ENCODE data around the gene RPL36.
"Not testable (repeated sequence)": the region's sequence is repeated elsewhere in the genome, so short reads cannot be mapped to it uniquely, and the experiment has no call there.

Gene RPL36

GRCh38 chr19:5687360-5688198 lies 2.5 kb upstream of the RPL36 start:
- intact Hi-C loops (cut with DNase I): no loop called here
- peak in 1 of 10 donors; percentile 84 for DNase-seq

- not testable (repeated sequence) for DNase-seq
Measured at GRCh38 chr19:5688262-5688881, 1.7 kb upstream of the RPL36 start.

GRCh38 chr19:5690955-5691821 lies 1.1 kb downstream of the RPL36 start:
- peak in 3 of 10 donors; percentile 38 to 81 (median 45) for DNase-seq
- intact Hi-C loops (cut with DNase I): loop anchor here (1.0 kb wide), 1 partner anchor 29 kb away; the partner anchor contains the start of genes CATSPERD and LONP1

More at GRCh38 chr19:5688262-5688881, 1.7 kb upstream of the RPL36 start:
- intact Hi-C loops (cut with DNase I): not testable (repeated sequence)

- intact Hi-C loops (cut with DNase I): no loop called here
- peak in 2 of 10 donors; percentile 86 to 87 for DNase-seq
Measured at GRCh38 chr19:5691822-5692722, 2.0 kb downstream of the RPL36 start.

GRCh38 chr19:5692723-5693194 lies 2.7 kb downstream of the RPL36 start:
- DNase-seq: peak in 1 of 10 donors; percentile 79
- intact Hi-C loops (cut with DNase I): no loop called here

GRCh38 chr19:5693195-5694166 lies 3.4 kb downstream of the RPL36 start:
- DNase-seq: peak in 2 of 10 donors; percentile 78 to 79
- intact Hi-C loops (cut with DNase I): no loop called here

GRCh38 chr19:5694167-5694955 lies 4.3 kb downstream of the RPL36 start:
- intact Hi-C loops (cut with DNase I): no loop called here
- DNase-seq: peak in 2 of 10 donors; percentile 77 to 83

GRCh38 chr19:5694956-5695648 lies 5.0 kb downstream of the RPL36 start:
- DNase-seq: no peak
- intact Hi-C loops (cut with DNase I): no loop called here

GRCh38 chr19:5695649-5696195 lies 5.6 kb downstream of the RPL36 start:
- intact Hi-C loops (cut with DNase I): no loop called here
- DNase-seq: peak in 3 of 10 donors; percentile 73 to 86 (median 79)

- peak in 3 of 10 donors; percentile 59 to 84 (median 81) for DNase-seq
Measured at GRCh38 chr19:5696196-5697021, 6.3 kb downstream of the RPL36 start.

GRCh38 chr19:5697022-5697889 lies 7.2 kb downstream of the RPL36 start:
- intact Hi-C loops (cut with DNase I): no loop called here
- peak in 3 of 10 donors; percentile 57 to 83 (median 80) for DNase-seq

More at GRCh38 chr19:5696196-5697021, 6.3 kb downstream of the RPL36 start:
- intact Hi-C loops (cut with DNase I): no loop called here

- intact Hi-C loops (cut with DNase I): no loop called here
- DNase-seq: peak in 3 of 10 donors; percentile 55 to 79 (median 78)
Measured at GRCh38 chr19:5697890-5698634, 8.0 kb downstream of the RPL36 start.

- peak in 3 of 10 donors; percentile 62 to 78 (median 72) for DNase-seq
- intact Hi-C loops (cut with DNase I): no loop called here
Measured at GRCh38 chr19:5698635-5699422, 8.7 kb downstream of the RPL36 start.
